ENCODE results near the gene GAPT.

GRCh38 chr5:58459146-58460001, 31.9 kb upstream of the GAPT start:
- TF ChIP-seq CTCF (IDR thresholded peaks at IDR 0.05): no peak
- no peak for TF ChIP-seq POLR2A (IDR thresholded peaks at IDR 0.05)

Measured in adrenal gland (tissue), 5 donors.